ENCODE results near the gene DNAJC9. TPM values are rescaled to one million over a fixed set of nuclear protein-coding genes. Genes with fewer than 3 reads are reported as not detected.
A peak's percentile ranks its signal among the peaks of the same experiment; 100 is the strongest.

DNAJC9 gene, protein sequence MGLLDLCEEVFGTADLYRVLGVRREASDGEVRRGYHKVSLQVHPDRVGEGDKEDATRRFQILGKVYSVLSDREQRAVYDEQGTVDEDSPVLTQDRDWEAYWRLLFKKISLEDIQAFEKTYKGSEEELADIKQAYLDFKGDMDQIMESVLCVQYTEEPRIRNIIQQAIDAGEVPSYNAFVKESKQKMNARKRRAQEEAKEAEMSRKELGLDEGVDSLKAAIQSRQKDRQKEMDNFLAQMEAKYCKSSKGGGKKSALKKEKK
- 10 to 100 TPM; 13.3 to 34.8 (median 21.7) TPM for total RNA-seq
- 10 to 100 TPM; 12.1 to 21.1 (median 17.2) TPM for polyA plus RNA-seq
- long read RNA-seq, donor 1, transcript DNAJC9-201 (5 exons, 3,032 nt), result major isoform, 37 of 62 reads
- long read RNA-seq, donor 1, partial matches to known transcripts, result 25 of 62 reads
- long read RNA-seq, donor 1, other reads (novel, unspliced or antisense), result 0 of 62 reads
- long read RNA-seq, donor 2, transcript DNAJC9-201 (5 exons, 3,032 nt), result major isoform, 16 of 42 reads
- long read RNA-seq, donor 2, partial matches to known transcripts, result 26 of 42 reads
- long read RNA-seq, donor 2, other reads (novel, unspliced or antisense), result 0 of 42 reads

DNA sequence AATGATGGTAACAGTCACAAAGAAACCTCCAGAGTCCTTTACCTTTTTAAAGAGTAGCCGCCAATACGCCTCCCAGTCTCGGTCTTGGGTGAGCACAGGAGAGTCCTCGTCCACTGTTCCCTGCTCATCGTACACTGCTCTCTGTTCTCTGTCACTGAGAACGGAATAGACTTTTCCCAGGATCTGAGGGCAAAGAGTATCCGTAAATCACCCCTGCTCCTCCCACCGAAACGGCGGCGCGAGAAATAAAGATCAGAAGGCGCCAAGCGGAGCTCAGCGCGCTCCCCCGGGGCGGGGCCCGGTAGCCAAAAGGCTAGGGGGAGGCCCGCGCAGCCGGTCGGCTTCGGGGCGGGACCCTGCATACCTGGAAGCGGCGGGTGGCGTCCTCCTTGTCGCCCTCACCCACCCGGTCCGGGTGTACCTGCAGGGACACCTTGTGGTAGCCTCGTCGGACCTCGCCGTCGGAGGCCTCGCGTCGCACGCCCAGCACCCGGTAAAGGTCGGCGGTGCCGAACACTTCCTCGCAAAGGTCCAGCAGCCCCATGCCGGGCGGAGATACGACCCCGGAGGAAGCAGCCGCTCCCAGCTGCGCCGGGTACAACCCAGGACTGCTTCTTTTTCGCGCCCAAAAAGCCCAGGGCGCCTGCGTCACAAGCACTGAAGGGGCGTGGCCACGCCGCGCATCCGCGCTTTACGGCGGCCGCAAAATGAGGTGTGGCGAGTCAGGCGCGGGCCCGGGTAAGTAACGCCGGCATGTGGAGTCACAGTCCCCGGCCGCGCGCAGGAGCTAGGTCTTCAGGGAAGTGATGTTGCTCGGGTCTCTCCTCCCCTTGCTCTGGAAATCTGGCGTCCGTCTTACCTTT lies at the start of gene DNAJC9:
DNAJC9 (minus strand) TSS at position 610 of the 863 bp plus-strand sequence; CDS start at position 544, 66 bp downstream.
- Histone ChIP-seq H3K4me3 (peak within 1 kb of the TSS; percentile 82 to 99 (median 92)), H3K4me1 (peaks cover 21 to 78% (median 62%) of the 10 kb centered on the region in 6 donors), H3K9me3 (no peaks in the 10 kb centered on the region), H3K27me3 (replicated peaks in 1 of 7) (no peaks in the 10 kb centered on the region), H3K27ac (peak within 1 kb of the TSS; percentile 80 to 94 (median 90)), H3K36me3 (peaks cover 0 to 70% (median 37%) of the 10 kb centered on the region in 6 donors)
- TF ChIP-seq, protein P1, sequence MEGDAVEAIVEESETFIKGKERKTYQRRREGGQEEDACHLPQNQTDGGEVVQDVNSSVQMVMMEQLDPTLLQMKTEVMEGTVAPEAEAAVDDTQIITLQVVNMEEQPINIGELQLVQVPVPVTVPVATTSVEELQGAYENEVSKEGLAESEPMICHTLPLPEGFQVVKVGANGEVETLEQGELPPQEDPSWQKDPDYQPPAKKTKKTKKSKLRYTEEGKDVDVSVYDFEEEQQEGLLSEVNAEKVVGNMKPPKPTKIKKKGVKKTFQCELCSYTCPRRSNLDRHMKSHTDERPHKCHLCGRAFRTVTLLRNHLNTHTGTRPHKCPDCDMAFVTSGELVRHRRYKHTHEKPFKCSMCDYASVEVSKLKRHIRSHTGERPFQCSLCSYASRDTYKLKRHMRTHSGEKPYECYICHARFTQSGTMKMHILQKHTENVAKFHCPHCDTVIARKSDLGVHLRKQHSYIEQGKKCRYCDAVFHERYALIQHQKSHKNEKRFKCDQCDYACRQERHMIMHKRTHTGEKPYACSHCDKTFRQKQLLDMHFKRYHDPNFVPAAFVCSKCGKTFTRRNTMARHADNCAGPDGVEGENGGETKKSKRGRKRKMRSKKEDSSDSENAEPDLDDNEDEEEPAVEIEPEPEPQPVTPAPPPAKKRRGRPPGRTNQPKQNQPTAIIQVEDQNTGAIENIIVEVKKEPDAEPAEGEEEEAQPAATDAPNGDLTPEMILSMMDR (IDR thresholded peaks at IDR 0.05 in 8 of 11, conservative IDR thresholded peaks at IDR 0.05 in 3 of 11), result peak in 4 of 11 experiments; percentile 10 to 18 (median 12)
- TF ChIP-seq POLR2A (IDR thresholded peaks at IDR 0.05) (peak; percentile 31 to 78 (median 68)), POLR2AphosphoS5 (IDR thresholded peaks at IDR 0.05) (peak; percentile 98 to 99 (median 99))
- intact Hi-C loops (cut with DNase I; ENCODE audit: low total_unique reads), result loop anchor here (10.0 kb wide), 1 partner anchor 152 kb away; the partner anchor contains the start of gene P4HA1
- 0 to 1% (median 0%) methylated on average over 13 to 78 of the region's 78 CpGs for WGBS, 5 donors
- peak; percentile 99 for DNase-seq

DNA sequence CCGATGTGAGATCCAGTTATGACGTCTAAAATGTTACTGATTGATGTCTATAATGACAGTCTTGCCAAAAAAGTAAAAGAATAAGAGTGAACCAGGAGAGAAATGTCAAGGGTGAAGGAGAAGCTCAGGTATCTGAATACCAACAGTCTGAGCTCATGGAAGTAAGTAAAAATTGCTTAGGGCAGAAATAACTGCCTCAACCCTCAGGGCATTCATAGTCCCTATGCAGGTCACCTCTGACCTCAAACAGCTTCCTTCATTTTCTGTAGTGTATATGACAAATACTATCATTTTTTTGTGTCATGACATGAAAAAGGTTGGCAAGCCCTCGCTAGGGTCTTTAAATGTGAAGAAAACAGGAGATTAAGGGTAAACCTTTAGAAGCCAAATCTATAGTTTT lies 46.4 kb upstream of the DNAJC9 start:
- WGBS, 5 donors, result 80 to 90% (median 84%) methylated on average over 3 of the region's 3 CpGs
- peaks cover 0 to 5% (median 0%) of the 10 kb centered on the region in 6 donors for H3K36me3 ChIP-seq
- H3K27me3 ChIP-seq (replicated peaks in 1 of 7), result no peaks in the 10 kb centered on the region
- TF ChIP-seq, protein P1 (IDR thresholded peaks at IDR 0.05 in 8 of 11, conservative IDR thresholded peaks at IDR 0.05 in 3 of 11), result no peak
- TF ChIP-seq POLR2AphosphoS5 (IDR thresholded peaks at IDR 0.05) (no peak), POLR2A (IDR thresholded peaks at IDR 0.05) (no peak)
- DNase-seq, result no peak
- H3K27ac ChIP-seq, result no peak overlapping the region
- H3K4me3 ChIP-seq, result no peak overlapping the region
- no peaks in the 10 kb centered on the region for H3K4me1 ChIP-seq
- H3K9me3 ChIP-seq, result peaks cover 0 to 12% (median 9%) of the 10 kb centered on the region in 8 donors
- intact Hi-C loops (cut with DNase I; ENCODE audit: low total_unique reads), result no loop called here

DNA sequence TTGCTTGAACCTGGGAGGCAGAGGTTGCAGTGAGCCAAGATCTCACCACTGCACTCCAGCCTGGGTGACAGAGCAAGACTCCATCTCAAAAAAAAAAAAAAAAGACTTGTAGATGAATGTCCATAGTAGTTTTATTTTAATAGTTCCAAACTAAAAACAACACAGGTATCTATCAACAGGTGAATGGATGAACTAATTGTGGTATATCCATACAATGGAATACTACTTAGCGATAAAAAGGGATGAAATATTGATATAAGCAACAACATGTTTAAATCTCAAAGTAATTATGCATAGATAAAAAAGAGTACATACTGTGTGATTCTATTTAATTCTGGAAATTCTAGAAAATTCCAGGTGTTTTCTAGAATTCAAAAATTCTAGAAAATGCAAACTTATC lies 42.9 kb upstream of the DNAJC9 start:
- 96 to 100% (median 98%) methylated on average over 1 of the region's 1 CpG for WGBS, 5 donors
- intact Hi-C loops (cut with DNase I; ENCODE audit: low total_unique reads), result no loop called here
- Histone ChIP-seq H3K36me3 (peaks cover 0 to 5% (median 0%) of the 10 kb centered on the region in 6 donors), H3K9me3 (peaks cover 0 to 12% (median 9%) of the 10 kb centered on the region in 8 donors), H3K4me3 (no peak overlapping the region), H3K27ac (no peak overlapping the region), H3K27me3 (replicated peaks in 1 of 7) (no peaks in the 10 kb centered on the region), H3K4me1 (no peaks in the 10 kb centered on the region)
- no peak for DNase-seq
- no peak for TF ChIP-seq POLR2AphosphoS5 (IDR thresholded peaks at IDR 0.05)
- TF ChIP-seq POLR2A (IDR thresholded peaks at IDR 0.05), result no peak
- TF ChIP-seq, protein P1 (IDR thresholded peaks at IDR 0.05 in 8 of 11, conservative IDR thresholded peaks at IDR 0.05 in 3 of 11), result no peak
